Measurements from ENCODE around the gene MFNG. TPM values are rescaled to one million over a fixed set of nuclear protein-coding genes. Genes with fewer than 3 reads are reported as not detected.
A peak's percentile ranks its signal among the peaks of the same experiment; 100 is the strongest.

MFNG gene
- total RNA-seq, 1 donor, result under 0.01 TPM

GRCh38 chr22:37511395-37512104, 25.4 kb upstream of the MFNG start:
- no peak for DNase-seq (ENCODE audit: low read depth)
- TF ChIP-seq CTCF (IDR thresholded peaks at IDR 0.05; ENCODE audit: insufficient read depth, low read depth, low read length), result no peak
- no peak overlapping the region for H3K4me3 ChIP-seq (ENCODE audit: low read depth, low read length)

GRCh38 chr22:37510091-37510490, 23.9 kb upstream of the MFNG start:
- DNase-seq (ENCODE audit: low read depth), result no peak
- no peak for TF ChIP-seq CTCF (IDR thresholded peaks at IDR 0.05; ENCODE audit: insufficient read depth, low read depth, low read length)
- no peak overlapping the region for H3K4me3 ChIP-seq (ENCODE audit: low read depth, low read length)

- H3K4me3 ChIP-seq (ENCODE audit: low read depth, low read length), result no peak overlapping the region
- no peak for DNase-seq (ENCODE audit: low read depth)
- no peak for TF ChIP-seq CTCF (IDR thresholded peaks at IDR 0.05; ENCODE audit: insufficient read depth, low read depth, low read length)
Measured at GRCh38 chr22:37509059-37509860, 23.1 kb upstream of the MFNG start.

GRCh38 chr22:37508431-37508992, 22.3 kb upstream of the MFNG start:
- DNase-seq (ENCODE audit: low read depth), result no peak
- no peak overlapping the region for H3K4me3 ChIP-seq (ENCODE audit: low read depth, low read length)
- peak; percentile 20 for TF ChIP-seq CTCF (IDR thresholded peaks at IDR 0.05; ENCODE audit: insufficient read depth, low read depth, low read length)

- TF ChIP-seq CTCF (IDR thresholded peaks at IDR 0.05; ENCODE audit: insufficient read depth, low read depth, low read length), result no peak
- no peak for DNase-seq (ENCODE audit: low read depth)
- no peak overlapping the region for H3K4me3 ChIP-seq (ENCODE audit: low read depth, low read length)
Measured at GRCh38 chr22:37507731-37508130, 21.5 kb upstream of the MFNG start.

GRCh38 chr22:37505989-37506388, 19.8 kb upstream of the MFNG start:
- TF ChIP-seq CTCF (IDR thresholded peaks at IDR 0.05; ENCODE audit: insufficient read depth, low read depth, low read length), result no peak
- no peak overlapping the region for H3K4me3 ChIP-seq (ENCODE audit: low read depth, low read length)
- DNase-seq (ENCODE audit: low read depth), result no peak

Measured in fibroblast of villous mesenchyme (primary cell).